GM20431 (cell line): ENCODE data around the gene ERAL1.
"Not testable (repeated sequence)": the region's sequence is repeated elsewhere in the genome, so short reads cannot be mapped to it uniquely, and the experiment has no call there.

Experiments
- in situ Hi-C: fragments of 300-500 bp; cut with MseI, MboI; formaldehyde crosslinking; loops from one replicate; pipeline ENCODE4 v1.15.0; 2020; ENCODE audit warnings: low sequenced_read_pairs; ENCODE audit not compliant: unreplicated experiment

ERAL1 gene

GRCh38 chr17:28877150-28877711 lies 22.4 kb downstream of the ERAL1 start:
- in situ Hi-C loops = not testable (repeated sequence)

- in situ Hi-C loops = no loop called here
Observed at GRCh38 chr17:28878158-28878910, 23.5 kb downstream of the ERAL1 start.

- in situ Hi-C loops = no loop called here
Observed at GRCh38 chr17:28878981-28879380, 24.2 kb downstream of the ERAL1 start.

- in situ Hi-C loops = no loop called here
Observed at GRCh38 chr17:28879886-28880571, 25.2 kb downstream of the ERAL1 start.

DNA sequence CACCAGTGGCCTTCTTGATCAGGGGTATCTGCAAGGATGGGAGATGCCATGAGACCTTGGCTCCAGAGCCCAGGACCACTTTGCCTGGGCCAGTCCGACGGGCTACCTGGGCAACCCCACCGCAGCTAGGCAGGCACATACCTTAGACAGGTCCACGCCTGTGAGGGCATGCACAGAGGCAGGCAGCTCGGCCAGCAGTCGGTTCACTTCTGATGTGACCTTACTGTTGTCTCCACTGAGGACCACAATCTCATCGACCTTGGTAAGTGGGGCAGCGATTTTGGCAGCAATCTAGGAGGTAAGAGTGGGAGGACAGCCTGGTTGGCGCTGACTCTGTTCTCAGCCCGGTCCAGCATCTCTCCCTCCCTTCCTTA lies 25.7 kb downstream of the ERAL1 start:
- in situ Hi-C loops = no loop called here

GRCh38 chr17:28881533-28882056 lies 26.8 kb downstream of the ERAL1 start:
- in situ Hi-C loops = no loop called here

- in situ Hi-C loops = no loop called here
Observed at GRCh38 chr17:28882154-28882895, 27.5 kb downstream of the ERAL1 start.

DNA sequence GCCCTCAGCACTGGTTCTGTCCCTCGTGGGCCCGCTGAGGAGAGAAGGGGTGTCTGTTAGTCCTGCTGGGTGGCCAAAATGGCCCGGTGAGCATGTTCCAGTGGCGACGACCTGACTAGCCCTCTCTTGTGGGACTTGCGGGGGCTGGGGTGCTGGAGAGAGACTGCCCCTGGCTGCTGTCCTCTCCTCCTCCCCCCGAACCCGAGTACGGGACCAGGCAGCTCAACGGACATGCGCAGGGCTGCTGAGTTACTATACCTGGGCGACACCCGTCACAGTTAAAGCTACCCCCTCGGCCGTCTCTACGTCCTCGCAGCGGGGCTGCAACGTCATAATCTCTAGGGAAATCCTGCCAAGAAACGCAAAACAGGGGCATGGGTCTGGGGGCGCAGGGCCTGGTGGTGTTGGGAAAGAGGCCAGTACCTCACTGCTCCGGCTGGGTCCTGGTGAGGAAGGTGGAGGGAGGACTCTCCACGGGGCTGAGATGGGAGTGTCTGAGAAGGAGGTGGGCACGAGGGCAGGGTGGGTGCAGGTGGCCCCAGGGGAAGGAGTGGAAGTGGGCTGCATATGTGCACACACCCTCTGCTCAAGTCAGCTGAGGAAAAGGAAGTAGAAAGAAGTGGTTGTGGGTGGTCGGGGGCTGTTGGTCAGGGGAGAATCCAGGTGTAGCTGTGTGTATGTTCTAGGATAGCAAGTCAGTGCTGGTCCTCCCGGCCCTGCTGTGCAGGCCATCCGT lies 29.3 kb downstream of the ERAL1 start:
- in situ Hi-C loops = no loop called here

DNA sequence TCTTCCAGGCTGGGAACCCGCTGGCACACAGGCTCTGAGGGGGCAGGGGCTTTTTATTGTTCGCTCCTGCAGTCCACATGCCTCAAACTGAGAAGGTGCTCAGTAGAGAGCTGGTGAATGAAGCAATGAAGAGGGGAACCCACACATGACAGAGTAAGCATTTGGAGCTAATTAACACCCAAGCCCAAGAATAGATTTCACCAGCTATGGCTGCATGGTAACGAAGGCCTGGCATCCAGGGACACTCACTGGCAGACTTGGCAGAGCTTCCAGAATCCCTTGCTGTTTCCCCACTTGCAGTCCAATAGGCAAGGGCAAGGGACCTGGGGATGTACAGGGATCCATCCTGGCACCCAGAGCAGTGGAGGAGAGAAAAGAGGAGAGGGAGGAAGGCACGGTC lies 30.5 kb downstream of the ERAL1 start:
- in situ Hi-C loops = no loop called here

DNA sequence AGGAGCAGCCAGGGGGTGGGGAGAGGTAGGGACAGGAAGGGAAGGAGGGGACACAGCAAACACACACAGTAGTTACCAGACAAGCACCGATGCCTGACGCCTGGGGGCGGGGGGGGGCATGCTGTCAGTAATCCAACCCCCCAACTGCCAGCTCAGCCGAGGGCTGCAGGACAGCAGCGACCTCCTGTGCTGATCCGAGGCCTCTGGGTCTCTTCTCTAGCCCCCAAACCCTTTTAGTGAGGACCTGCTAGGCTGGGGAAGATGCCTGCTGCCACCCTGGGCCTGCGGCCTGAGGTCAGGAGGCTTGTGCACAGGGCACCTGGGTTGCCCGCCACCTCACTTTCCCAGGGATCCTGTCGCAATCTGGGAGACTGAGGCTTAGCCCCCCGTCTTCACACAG lies 31.1 kb downstream of the ERAL1 start:
- in situ Hi-C loops = no loop called here

- in situ Hi-C loops = no loop called here
Observed at GRCh38 chr17:28887871-28888471, 33.2 kb downstream of the ERAL1 start.

GRCh38 chr17:28888832-28889231 lies 34.0 kb downstream of the ERAL1 start:
- in situ Hi-C loops = no loop called here

DNA sequence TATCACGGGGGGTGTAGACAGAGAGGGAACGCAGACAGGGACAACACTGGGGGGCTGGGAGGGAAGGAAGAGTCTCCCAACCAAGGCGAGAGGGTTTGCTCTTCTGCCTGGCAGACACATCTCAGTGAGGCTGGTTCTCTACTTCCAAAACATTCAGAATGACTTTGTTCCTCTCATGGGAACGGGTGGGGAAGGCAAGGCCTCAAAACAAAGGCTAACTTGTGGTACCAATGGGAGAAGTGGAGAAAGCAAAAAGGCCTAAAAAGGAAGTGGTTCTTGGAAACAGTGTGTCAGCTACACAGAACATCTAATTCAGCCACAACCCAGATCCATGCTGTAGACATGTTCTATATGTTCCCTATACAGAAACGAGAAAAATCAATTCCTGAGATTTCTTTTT lies 35.2 kb downstream of the ERAL1 start:
- in situ Hi-C loops = no loop called here

GRCh38 chr17:28891201-28891600 lies 36.4 kb downstream of the ERAL1 start:
- in situ Hi-C loops = no loop called here

GRCh38 chr17:28892024-28892423 lies 37.2 kb downstream of the ERAL1 start:
- in situ Hi-C loops = no loop called here

- in situ Hi-C loops = not testable (repeated sequence)
Observed at GRCh38 chr17:28893248-28894183, 38.7 kb downstream of the ERAL1 start.

DNA sequence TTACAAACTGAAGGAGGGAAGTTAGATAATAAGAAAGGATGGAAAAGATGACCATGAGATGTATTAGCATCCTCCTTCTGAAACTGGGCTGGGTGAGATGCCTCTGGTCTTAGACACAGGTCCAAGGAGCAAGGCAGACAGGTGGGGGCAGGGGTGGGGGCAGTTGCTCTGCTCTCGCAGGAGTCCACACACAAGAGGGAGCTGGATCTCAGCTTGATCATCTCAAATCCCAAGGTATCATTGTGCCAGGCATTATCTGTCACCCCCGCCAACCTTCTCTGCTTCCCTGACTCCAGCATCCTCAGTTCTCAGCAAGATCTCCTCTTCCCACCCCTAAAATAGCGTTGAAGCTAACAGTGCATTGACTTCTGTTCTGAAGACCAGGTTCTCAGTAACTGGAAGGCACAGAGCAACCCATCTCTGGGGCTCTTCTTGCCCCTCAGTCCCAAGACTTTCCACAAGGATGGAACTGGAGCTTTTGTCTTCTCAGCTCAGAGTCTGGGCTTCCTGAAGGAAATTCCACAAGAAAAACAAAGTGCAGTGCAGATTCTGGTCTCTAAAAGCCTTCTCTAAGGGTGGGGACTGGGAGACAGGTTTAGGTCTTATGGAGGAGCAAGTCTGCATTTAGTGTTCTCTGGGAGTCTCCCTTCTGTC lies 41.1 kb downstream of the ERAL1 start:
- in situ Hi-C loops = no loop called here

- in situ Hi-C loops = no loop called here
Observed at GRCh38 chr17:28896491-28896883, 41.7 kb downstream of the ERAL1 start.
